ENCODE data around the gene CORO1C. TPM values are rescaled to one million over a fixed set of nuclear protein-coding genes. Genes with fewer than 3 reads are reported as not detected.

The CORO1C gene
- total and polyA plus RNA-seq, 9 of the 15 experiments (the other 6 are each of a cell fraction or from before 2014, with no cell fraction given): 55.2 to 280 (median 150) TPM

- TF ChIP-seq ATF6 (CRISPR knock-in tag; IDR thresholded peaks at IDR 0.05) (no peak), ZNF717 (CRISPR knock-in tag; IDR thresholded peaks at IDR 0.05) (no peak), PHF20 (IDR thresholded peaks at IDR 0.05; ENCODE audit: partially characterized antibody) (no peak), FOSL1 (tag; conservative IDR thresholded peaks at IDR 0.05) (peak; percentile 81), E2F3 (CRISPR knock-in tag; IDR thresholded peaks at IDR 0.05) (no peak), MBD2 (IDR thresholded peaks at IDR 0.05; ENCODE audit: borderline replicate concordance, low read depth) (no peak), ZBTB34 (CRISPR knock-in tag; IDR thresholded peaks at IDR 0.05) (no peak), GABPA (tag; conservative IDR thresholded peaks at IDR 0.05; ENCODE audit: low read depth) (no peak; the same call in 1 of the 2 replicates), NFIX (CRISPR knock-in tag; IDR thresholded peaks at IDR 0.05; ENCODE audit: low read depth) (no peak), SP2 (IDR thresholded peaks at IDR 0.05; ENCODE audit: extremely low read depth, low read depth, low read length, poor library complexity, severe bottlenecking) (no peak), KDM5B (IDR thresholded peaks at IDR 0.05; ENCODE audit: insufficient replicate concordance, low read depth, low read length) (no peak), NFATC3 (IDR thresholded peaks at IDR 0.05) (peak; percentile 34; the same call in 1 of the 2 replicates), ZBTB12 (CRISPR knock-in tag; IDR thresholded peaks at IDR 0.05) (no peak), ZNF75A (CRISPR knock-in tag; IDR thresholded peaks at IDR 0.05) (no peak), NFIC (IDR thresholded peaks at IDR 0.05) (peak; percentile 30; the same call in 1 of the 2 replicates), ZNF431 (CRISPR knock-in tag; IDR thresholded peaks at IDR 0.05) (no peak), MLX (CRISPR knock-in tag; conservative IDR thresholded peaks at IDR 0.05) (no peak), TSC22D4 (tag; IDR thresholded peaks at IDR 0.05) (no peak), MTA3 (IDR thresholded peaks at IDR 0.05; ENCODE audit: borderline replicate concordance) (no peak), ZBTB7A (IDR thresholded peaks at IDR 0.05; ENCODE audit: borderline replicate concordance, control insufficient read depth, low read depth, low read length) (no peak), GTF2B (IDR thresholded peaks at IDR 0.05; ENCODE audit: extremely low read depth, insufficient read length) (no peak), ZNF41 (CRISPR knock-in tag; conservative IDR thresholded peaks at IDR 0.05) (no peak)
These were observed 66.7 kb downstream of the CORO1C start (continued) for GRCh38 chr12:108664338-108665258.
